ENCODE measurements around the gene FXR1.
"Not testable (repeated sequence)": the region's sequence is repeated elsewhere in the genome, so short reads cannot be mapped to it uniquely, and the experiment has no call there.

Gene FXR1

DNA sequence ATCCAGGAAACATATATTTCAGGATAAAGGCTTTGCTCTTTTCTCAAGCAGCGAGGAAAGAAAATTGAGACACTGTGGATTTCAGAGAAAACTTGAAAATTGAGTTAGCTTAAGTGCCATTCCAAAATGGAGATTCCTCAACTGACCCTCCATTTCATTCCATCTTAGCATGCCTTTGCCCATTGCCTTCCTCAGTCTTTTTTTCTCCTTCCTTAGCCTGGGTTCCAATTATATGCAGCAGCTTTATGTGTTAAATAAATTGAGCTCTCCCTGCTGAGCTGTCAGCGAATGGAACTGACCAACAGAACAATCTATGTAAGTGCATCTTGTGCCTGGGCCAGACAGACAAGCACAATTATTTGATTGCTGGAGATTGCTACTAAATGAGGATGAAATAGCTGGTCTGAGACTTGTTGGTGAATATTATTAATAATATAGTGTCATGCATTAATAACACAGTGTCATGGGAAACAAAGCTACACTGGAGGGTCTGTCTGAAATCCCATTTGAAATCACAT lies 84.0 kb downstream of the FXR1 start:
- no peak overlapping the region for H3K4me2 ChIP-seq (ENCODE audit: insufficient read depth, low read length, poor library complexity, severe bottlenecking)
- no peak overlapping the region for H4K8ac ChIP-seq (ENCODE audit: low read depth, low read length)
- no peak overlapping the region for H3K4ac ChIP-seq (ENCODE audit: low read length)
- no peak overlapping the region for H3K4me3 ChIP-seq (ENCODE audit: low read length in 2 of 2)
- H2AFZ ChIP-seq (ENCODE audit: low read length): no peak overlapping the region
- no peak overlapping the region for H2BK120ac ChIP-seq (ENCODE audit: low read depth, low read length)
- no peak overlapping the region for H2BK5ac ChIP-seq (ENCODE audit: low read length)
- no peaks in the 10 kb centered on the region for H3K9me3 ChIP-seq (replicated peaks in 1 of 2; ENCODE audit: control insufficient read depth in 2 of 2, insufficient read depth in 1 of 2, low read depth in 1 of 2, low read length in 2 of 2)
- H2BK12ac ChIP-seq (ENCODE audit: low read length): no peak overlapping the region
- H3K23ac ChIP-seq (ENCODE audit: low read depth, low read length, poor library complexity): no peak overlapping the region
- H3K4me1 ChIP-seq (ENCODE audit: control insufficient read depth in 2 of 2, insufficient read depth in 1 of 2, low read depth in 1 of 2, low read length in 2 of 2): no peaks in the 10 kb centered on the region
- no peak overlapping the region for H2BK15ac ChIP-seq (ENCODE audit: low read length)
- H3K27me3 ChIP-seq (ENCODE audit: control insufficient read depth in 3 of 3, insufficient read depth in 3 of 3, low read depth in 1 of 3, low read length in 3 of 3): peaks cover 0 to 11% (median 0%) of the 10 kb centered on the region in 3 experiments
- no CpG with 5 or more reads among the region's 2 CpGs for WGBS, 2 donors (ENCODE audit: extremely low coverage in 2 of 2, insufficient read length in 2 of 2, insufficient replicate concordance in 1 of 2)
- H3K79me1 ChIP-seq (ENCODE audit: low read depth, low read length): no peaks in the 10 kb centered on the region
- no peaks in the 10 kb centered on the region for H3K36me3 ChIP-seq (replicated peaks in 1 of 2; ENCODE audit: control insufficient read depth in 2 of 2, insufficient read depth in 2 of 2, low read length in 2 of 2)
- H3K9ac ChIP-seq (ENCODE audit: low read depth, low read length, poor library complexity): no peak overlapping the region
- H3K18ac ChIP-seq (ENCODE audit: low read length): no peak overlapping the region
- H2AK5ac ChIP-seq (ENCODE audit: low read depth, low read length): no peak overlapping the region
- H4K91ac ChIP-seq (ENCODE audit: low read depth, low read length, poor library complexity): no peak overlapping the region
- H3K14ac ChIP-seq (ENCODE audit: low read length): no peak overlapping the region
- no peak for DNase-seq (ENCODE audit: low spot score)
- H3K27ac ChIP-seq (replicated peaks; ENCODE audit: low read length): no peak overlapping the region

DNA sequence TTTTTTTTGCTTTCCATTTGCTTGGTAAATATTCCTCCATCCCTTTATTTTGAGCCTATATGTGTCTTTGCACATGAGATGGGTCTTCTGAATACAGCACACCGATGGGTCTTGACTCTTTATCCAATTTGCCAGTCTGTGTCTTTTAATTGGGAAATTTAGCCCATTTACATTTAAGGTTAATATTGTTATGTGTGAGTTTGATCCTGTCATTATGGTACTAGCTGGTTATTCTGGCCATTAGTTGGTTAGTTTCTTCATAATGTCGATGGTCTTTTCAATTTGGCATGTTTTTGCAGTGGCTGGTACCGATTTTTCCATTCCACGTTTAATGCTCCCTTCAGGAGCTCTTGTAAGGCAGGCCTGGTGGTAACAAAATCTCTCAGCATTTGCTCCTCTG lies 89.9 kb downstream of the FXR1 start:
- not testable (repeated sequence) for H3K4ac ChIP-seq (ENCODE audit: low read length); H3K14ac ChIP-seq (ENCODE audit: low read length); H2BK5ac ChIP-seq (ENCODE audit: low read length); H2AK5ac ChIP-seq (ENCODE audit: low read depth, low read length); H3K23ac ChIP-seq (ENCODE audit: low read depth, low read length, poor library complexity); H3K79me1 ChIP-seq (ENCODE audit: low read depth, low read length); H3K4me3 ChIP-seq (ENCODE audit: low read length in 2 of 2); H3K18ac ChIP-seq (ENCODE audit: low read length); H3K36me3 ChIP-seq (replicated peaks in 1 of 2; ENCODE audit: control insufficient read depth in 2 of 2, insufficient read depth in 2 of 2, low read length in 2 of 2); H4K8ac ChIP-seq (ENCODE audit: low read depth, low read length); H3K27ac ChIP-seq (replicated peaks; ENCODE audit: low read length); H3K9ac ChIP-seq (ENCODE audit: low read depth, low read length, poor library complexity); H4K91ac ChIP-seq (ENCODE audit: low read depth, low read length, poor library complexity); H3K9me3 ChIP-seq (replicated peaks in 1 of 2; ENCODE audit: control insufficient read depth in 2 of 2, insufficient read depth in 1 of 2, low read depth in 1 of 2, low read length in 2 of 2); H2BK120ac ChIP-seq (ENCODE audit: low read depth, low read length); H3K4me1 ChIP-seq (ENCODE audit: control insufficient read depth in 2 of 2, insufficient read depth in 1 of 2, low read depth in 1 of 2, low read length in 2 of 2); H3K27me3 ChIP-seq (ENCODE audit: control insufficient read depth in 3 of 3, insufficient read depth in 3 of 3, low read depth in 1 of 3, low read length in 3 of 3); H3K4me2 ChIP-seq (ENCODE audit: insufficient read depth, low read length, poor library complexity, severe bottlenecking); H2BK15ac ChIP-seq (ENCODE audit: low read length); H2AFZ ChIP-seq (ENCODE audit: low read length); H2BK12ac ChIP-seq (ENCODE audit: low read length); DNase-seq (ENCODE audit: low spot score)
- WGBS, 2 donors (ENCODE audit: extremely low coverage in 2 of 2, insufficient read length in 2 of 2, insufficient replicate concordance in 1 of 2): no CpG with 5 or more reads among the region's 4 CpGs

DNA sequence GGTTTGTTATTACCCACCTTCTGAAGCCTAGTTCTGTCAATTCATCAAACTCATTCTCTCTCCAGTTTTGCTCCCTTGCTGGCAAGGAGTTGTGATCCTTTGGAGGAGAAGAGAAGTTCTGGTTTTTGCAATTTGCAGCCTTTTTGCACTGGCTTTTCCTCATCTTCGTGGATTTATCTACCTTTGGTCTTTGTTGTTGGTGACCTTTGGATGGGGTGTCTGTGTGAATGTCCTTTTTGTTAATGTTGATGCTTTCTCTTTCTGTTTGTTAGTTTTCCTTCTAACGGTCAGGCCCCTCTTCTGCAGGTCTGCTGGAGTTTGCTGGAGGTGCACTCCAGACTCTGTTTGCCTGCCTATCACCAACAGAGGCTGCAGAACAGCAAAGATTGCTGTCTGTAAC lies 91.0 kb downstream of the FXR1 start:
- H2BK12ac ChIP-seq (ENCODE audit: low read length); H3K4me1 ChIP-seq (ENCODE audit: control insufficient read depth in 2 of 2, insufficient read depth in 1 of 2, low read depth in 1 of 2, low read length in 2 of 2); H3K4me2 ChIP-seq (ENCODE audit: insufficient read depth, low read length, poor library complexity, severe bottlenecking); H2BK120ac ChIP-seq (ENCODE audit: low read depth, low read length); H3K9me3 ChIP-seq (replicated peaks in 1 of 2; ENCODE audit: control insufficient read depth in 2 of 2, insufficient read depth in 1 of 2, low read depth in 1 of 2, low read length in 2 of 2); H3K4me3 ChIP-seq (ENCODE audit: low read length in 2 of 2); H3K18ac ChIP-seq (ENCODE audit: low read length); H2BK5ac ChIP-seq (ENCODE audit: low read length); DNase-seq (ENCODE audit: low spot score); H2AK5ac ChIP-seq (ENCODE audit: low read depth, low read length); H4K91ac ChIP-seq (ENCODE audit: low read depth, low read length, poor library complexity); H3K79me1 ChIP-seq (ENCODE audit: low read depth, low read length); H3K4ac ChIP-seq (ENCODE audit: low read length); H3K9ac ChIP-seq (ENCODE audit: low read depth, low read length, poor library complexity); H2BK15ac ChIP-seq (ENCODE audit: low read length); H3K36me3 ChIP-seq (replicated peaks in 1 of 2; ENCODE audit: control insufficient read depth in 2 of 2, insufficient read depth in 2 of 2, low read length in 2 of 2); H2AFZ ChIP-seq (ENCODE audit: low read length); H3K23ac ChIP-seq (ENCODE audit: low read depth, low read length, poor library complexity); H3K14ac ChIP-seq (ENCODE audit: low read length); H4K8ac ChIP-seq (ENCODE audit: low read depth, low read length); H3K27me3 ChIP-seq (ENCODE audit: control insufficient read depth in 3 of 3, insufficient read depth in 3 of 3, low read depth in 1 of 3, low read length in 3 of 3); H3K27ac ChIP-seq (replicated peaks; ENCODE audit: low read length): not testable (repeated sequence)
- WGBS, 2 donors (ENCODE audit: extremely low coverage in 2 of 2, insufficient read length in 2 of 2, insufficient replicate concordance in 1 of 2): no CpG with 5 or more reads among the region's 2 CpGs

DNA sequence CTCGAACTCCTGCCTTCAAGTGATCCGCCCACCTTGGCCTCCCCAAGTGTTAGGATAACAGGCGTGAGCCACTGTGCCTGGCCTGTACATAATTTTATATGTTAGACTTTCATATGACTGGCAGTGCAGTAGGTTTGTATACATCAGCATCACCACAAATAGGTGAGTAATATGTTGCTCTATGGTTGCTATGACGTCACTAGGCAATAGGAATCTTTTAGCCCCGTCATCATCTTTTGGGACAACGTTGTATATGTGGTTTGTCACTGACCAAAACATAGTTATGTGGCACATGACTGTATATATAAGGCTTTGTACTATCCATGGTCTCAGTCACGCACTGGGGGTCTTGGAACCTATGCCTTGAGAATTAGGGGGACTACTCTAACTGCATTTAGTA lies 94.1 kb downstream of the FXR1 start:
- Histone ChIP-seq H3K4me3 (ENCODE audit: low read length in 2 of 2) (no peak overlapping the region), H2BK15ac (ENCODE audit: low read length) (no peak overlapping the region), H3K27me3 (ENCODE audit: control insufficient read depth in 3 of 3, insufficient read depth in 3 of 3, low read depth in 1 of 3, low read length in 3 of 3) (peaks cover 0 to 3% (median 0%) of the 10 kb centered on the region in 3 experiments), H3K9me3 (replicated peaks in 1 of 2; ENCODE audit: control insufficient read depth in 2 of 2, insufficient read depth in 1 of 2, low read depth in 1 of 2, low read length in 2 of 2) (peaks cover 0 to 1% of the 10 kb centered on the region in 2 donors), H2BK12ac (ENCODE audit: low read length) (no peak overlapping the region), H4K8ac (ENCODE audit: low read depth, low read length) (no peak overlapping the region), H2BK5ac (ENCODE audit: low read length) (no peak overlapping the region), H3K36me3 (replicated peaks in 1 of 2; ENCODE audit: control insufficient read depth in 2 of 2, insufficient read depth in 2 of 2, low read length in 2 of 2) (no peaks in the 10 kb centered on the region), H3K79me1 (ENCODE audit: low read depth, low read length) (no peaks in the 10 kb centered on the region), H2AK5ac (ENCODE audit: low read depth, low read length) (no peak overlapping the region), H3K9ac (ENCODE audit: low read depth, low read length, poor library complexity) (no peak overlapping the region), H3K18ac (ENCODE audit: low read length) (no peak overlapping the region), H3K4me2 (ENCODE audit: insufficient read depth, low read length, poor library complexity, severe bottlenecking) (no peak overlapping the region), H3K23ac (ENCODE audit: low read depth, low read length, poor library complexity) (no peak overlapping the region), H3K4me1 (ENCODE audit: control insufficient read depth in 2 of 2, insufficient read depth in 1 of 2, low read depth in 1 of 2, low read length in 2 of 2) (no peaks in the 10 kb centered on the region), H2AFZ (ENCODE audit: low read length) (no peak overlapping the region), H3K4ac (ENCODE audit: low read length) (no peak overlapping the region), H3K14ac (ENCODE audit: low read length) (no peak overlapping the region), H2BK120ac (ENCODE audit: low read depth, low read length) (no peak overlapping the region), H4K91ac (ENCODE audit: low read depth, low read length, poor library complexity) (no peak overlapping the region), H3K27ac (replicated peaks; ENCODE audit: low read length) (no peak overlapping the region)
- no CpG with 5 or more reads among the region's 7 CpGs for WGBS, 2 donors (ENCODE audit: extremely low coverage in 2 of 2, insufficient read length in 2 of 2, insufficient replicate concordance in 1 of 2)
- no peak for DNase-seq (ENCODE audit: low spot score)

Measured in neuronal stem cell (in vitro differentiated cells).